Hypothalamus (tissue), 51 donors: ENCODE results near the gene BET1.
"Not testable (repeated sequence)": the region's sequence is repeated elsewhere in the genome, so short reads cannot be mapped to it uniquely, and the experiment has no call there.

ENCODE experiments used
- DNase-seq, 51 donors: peaks; one replicate each; lab custom pipeline; 2025; lab: John Stamatoyannopoulos, UW

BET1 gene

GRCh38 chr7:94004024-94004951 lies at the start of gene BET1:
Gene BET1 (minus strand): TSS chr7:94004355. CDS start chr7:94004216, 139 bp downstream.
- DNase-seq = peak; percentile 50 to 95 (median 86)

- DNase-seq = no peak
Observed at GRCh38 chr7:94053532-94053931, 49.4 kb upstream of the BET1 start.

GRCh38 chr7:94052398-94053180 lies 48.4 kb upstream of the BET1 start:
- no peak for DNase-seq

DNA sequence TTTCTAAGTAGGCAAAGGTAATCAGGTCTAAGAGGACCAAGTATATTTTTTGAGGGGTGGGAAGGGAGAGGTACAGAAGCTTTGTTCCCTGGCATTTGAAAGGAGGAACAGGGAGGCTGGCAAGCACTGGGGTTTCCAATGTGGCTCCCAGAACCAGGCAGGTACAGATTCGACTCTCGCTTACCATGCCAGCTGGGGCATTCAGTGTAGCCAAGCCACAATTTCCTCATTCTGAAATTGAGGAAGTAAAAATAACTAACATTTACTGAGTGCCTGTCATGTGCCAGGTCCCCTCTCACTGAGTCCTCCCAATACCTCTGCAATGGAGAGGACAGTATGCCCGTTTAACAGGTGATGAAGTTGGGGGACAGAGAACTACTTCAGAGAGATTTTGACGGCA lies 45.9 kb upstream of the BET1 start:
- peak in 1 of 51 donors; percentile 2 for DNase-seq

DNA sequence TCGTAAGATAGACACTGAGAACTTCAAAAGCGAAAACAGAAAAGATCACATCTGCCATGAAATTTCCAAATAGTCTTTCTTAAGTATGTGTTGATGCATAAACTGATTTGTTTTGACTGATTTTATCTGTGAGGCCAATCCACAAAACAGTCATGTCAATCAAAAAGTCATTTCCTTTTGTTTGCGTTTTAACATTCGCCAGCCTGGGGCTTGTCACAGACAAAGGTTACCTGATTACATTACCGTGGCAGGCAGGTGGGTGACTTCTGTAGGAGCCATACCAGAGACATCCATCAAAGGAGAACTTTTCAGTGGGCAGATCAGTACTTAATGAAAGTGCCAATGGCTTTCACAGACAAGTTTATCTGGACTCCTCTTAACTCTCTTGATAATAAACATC lies 45.5 kb upstream of the BET1 start:
- no peak for DNase-seq

- DNase-seq = no peak
Observed at GRCh38 chr7:94048755-94049154, 44.6 kb upstream of the BET1 start.

DNA sequence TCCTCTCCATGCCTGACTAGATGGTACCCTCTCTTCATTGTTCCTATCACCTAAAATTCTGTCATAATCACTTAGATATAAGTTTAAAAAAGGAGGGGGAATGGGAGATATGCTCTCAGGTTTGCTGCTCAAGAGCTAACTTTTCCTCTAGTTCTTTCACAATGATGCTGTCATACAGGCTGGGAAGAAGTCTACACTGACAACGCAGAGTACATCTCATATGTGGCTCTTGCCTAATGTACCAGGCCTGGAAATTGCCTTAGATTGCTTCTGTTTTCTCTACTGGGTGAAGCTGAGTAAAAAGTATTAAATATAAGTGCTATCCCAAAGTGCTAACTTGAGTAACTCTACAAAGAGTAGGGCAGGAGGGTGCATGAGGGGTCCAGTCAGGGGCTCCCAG lies 43.8 kb upstream of the BET1 start:
- DNase-seq = no peak

DNA sequence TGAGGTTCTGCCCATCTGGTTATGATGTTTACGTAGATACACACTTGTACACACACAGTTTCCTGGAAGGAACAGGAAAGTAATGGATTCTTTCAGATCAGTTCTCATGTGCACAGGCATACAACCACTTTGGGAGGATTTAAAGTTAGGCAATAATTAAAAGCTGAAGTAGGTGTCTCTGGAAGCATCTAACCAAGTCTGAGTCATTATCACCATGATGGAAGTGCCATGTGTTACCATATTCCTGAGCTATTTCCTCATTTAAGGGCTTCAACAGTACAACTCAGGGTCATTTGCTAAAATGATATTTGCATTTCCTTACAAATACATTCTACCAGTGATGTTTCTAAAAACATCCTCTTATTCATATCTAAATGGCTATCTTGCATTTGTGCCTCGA lies 41.4 kb upstream of the BET1 start:
- DNase-seq = no peak

DNA sequence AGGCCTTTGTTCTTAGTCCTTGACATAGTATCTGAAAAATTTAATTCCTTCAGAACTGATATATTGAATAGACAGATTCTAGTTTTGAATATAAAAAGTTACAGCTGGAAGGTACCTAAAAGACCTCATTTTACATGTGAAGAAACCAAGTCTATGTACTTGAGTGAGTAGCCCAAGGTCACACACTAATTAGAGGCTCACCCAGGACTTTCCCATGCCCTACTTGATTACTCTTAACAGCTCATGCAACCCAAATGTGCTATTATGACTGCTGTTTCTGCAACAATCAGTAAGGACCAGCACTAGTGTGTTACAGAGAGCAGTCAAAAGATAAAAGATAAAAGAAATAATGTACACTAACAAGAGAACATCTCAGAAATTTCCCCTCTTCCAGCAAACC lies 40.7 kb upstream of the BET1 start:
- no peak for DNase-seq

- DNase-seq = no peak
Observed at GRCh38 chr7:94043299-94043698, 39.1 kb upstream of the BET1 start.

GRCh38 chr7:94042381-94042780 lies 38.2 kb upstream of the BET1 start:
- DNase-seq = no peak

- no peak for DNase-seq
Observed at GRCh38 chr7:94041529-94041928, 37.4 kb upstream of the BET1 start.

DNA sequence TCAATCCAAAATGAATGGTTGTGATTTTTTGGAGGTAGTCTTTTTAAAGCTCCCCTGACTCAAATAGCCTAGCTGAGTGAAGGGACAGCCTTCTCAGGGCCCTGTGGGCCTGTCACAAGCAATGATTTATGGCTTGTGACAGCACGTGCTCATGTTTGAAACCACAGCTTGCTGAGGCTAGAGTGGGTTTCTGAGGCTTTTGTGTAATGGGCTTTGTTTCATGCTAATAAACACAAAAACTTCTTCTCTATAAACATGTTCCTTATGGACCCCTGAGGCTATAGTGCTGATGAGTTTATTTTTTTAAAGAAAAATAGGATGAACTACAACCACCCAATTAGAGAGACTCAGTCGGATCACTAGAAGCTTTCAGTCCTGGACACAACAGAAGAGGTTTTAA lies 36.1 kb upstream of the BET1 start:
- DNase-seq = no peak

GRCh38 chr7:94039368-94040035 lies 35.3 kb upstream of the BET1 start:
- DNase-seq = no peak

- no peak for DNase-seq
Observed at GRCh38 chr7:94031865-94032264, 27.7 kb upstream of the BET1 start.

GRCh38 chr7:94030634-94031033 lies 26.5 kb upstream of the BET1 start:
- no peak for DNase-seq

GRCh38 chr7:94029976-94030375 lies 25.8 kb upstream of the BET1 start:
- DNase-seq = no peak

- no peak for DNase-seq
Observed at GRCh38 chr7:94028768-94029167, 24.6 kb upstream of the BET1 start.

GRCh38 chr7:94026619-94027018 lies 22.5 kb upstream of the BET1 start:
- not testable (repeated sequence) for DNase-seq

DNA sequence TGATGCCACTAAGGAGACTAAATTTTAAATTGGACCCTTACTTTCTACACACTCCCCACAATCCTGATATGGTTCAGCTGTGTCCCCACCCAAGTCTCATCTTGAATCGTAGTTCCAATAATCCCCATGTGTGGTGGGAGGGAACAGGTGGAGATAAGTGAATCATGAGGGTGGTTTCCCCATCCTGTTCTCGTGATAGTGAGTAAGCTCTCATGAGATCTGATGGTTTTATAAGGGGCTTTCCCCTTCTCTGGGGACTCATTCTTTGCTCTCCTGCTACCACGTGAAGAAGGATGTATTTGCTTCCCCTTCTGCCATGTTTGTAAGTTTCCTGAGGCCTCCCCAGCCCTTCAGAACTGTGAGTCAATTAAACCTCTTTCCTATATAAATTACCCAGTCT lies 18.4 kb upstream of the BET1 start:
- DNase-seq = no peak

GRCh38 chr7:94016786-94017185 lies 12.6 kb upstream of the BET1 start:
- no peak for DNase-seq
